Activated naive CD4-positive, alpha-beta T cell treated with anti-CD3 and anti-CD28 coated beads for 36 hours (primary cell): ENCODE results near the gene MYOM3. TPM values are rescaled to one million over a fixed set of nuclear protein-coding genes. Genes with fewer than 3 reads are reported as not detected.

Experiments
- CTCF ChIA-PET: fragments of 350-600 bp; sonication (Branson Sonifier 250); formaldehyde crosslinking; loops from one replicate; lab custom pipeline; 2021; ENCODE audit warnings: antibody characterized with exemption; lab: Charles Lee
- DNase-seq: peaks from one replicate; pipeline ENCODE4 v3.0.0-alpha.2; 2020
- H3K27ac Mint-ChIP-seq: one replicate; pipeline ENCODE4 v1.8.0; 2021; ENCODE audit warnings: mild to moderate bottlenecking, mixed read lengths
- H3K27me3 Mint-ChIP-seq: one replicate; pipeline ENCODE4 v1.8.0; 2021; ENCODE audit warnings: low read depth, mixed read lengths
- H3K36me3 Mint-ChIP-seq: one replicate; pipeline ENCODE4 v1.8.0; 2021; ENCODE audit warnings: low read depth, mixed read lengths
- H3K4me1 Mint-ChIP-seq: one replicate; pipeline ENCODE4 v1.8.0; 2021; ENCODE audit warnings: low read depth, mixed read lengths
- H3K4me3 Mint-ChIP-seq: one replicate; pipeline ENCODE4 v1.8.0; 2021; ENCODE audit warnings: mild to moderate bottlenecking, moderate library complexity, mixed read lengths
- H3K9me3 Mint-ChIP-seq: one replicate; pipeline ENCODE4 v1.8.0; 2021; ENCODE audit warnings: mixed read lengths
- intact Hi-C: fragments of 100-400 bp; cut with micrococcal nuclease; formaldehyde crosslinking; loops from one replicate; pipeline ENCODE4 v1.15.1; 2023
- total RNA-seq, 2 experiments: library from RNA; stranded (reverse); gene quantifications; one replicate each; pipeline ENCODE4 v1.2.3, GENCODE V29; 2021

Gene MYOM3
- total RNA-seq, 2 experiments from 2014 or later: not detected

GRCh38 chr1:24119859-24120756 lies 8.2 kb upstream of the MYOM3 start:
- Mint-ChIP-seq H3K36me3 (no peaks in the 10 kb centered on the region), H3K9me3 (no peaks in the 10 kb centered on the region), H3K27me3 (peaks cover 4% of the 10 kb centered on the region), H3K27ac (no peak overlapping the region), H3K4me1 (no peaks in the 10 kb centered on the region), H3K4me3 (no peak overlapping the region)
- CTCF ChIA-PET: no interaction called here
- no peak for DNase-seq
- intact Hi-C loops: no loop called here

GRCh38 chr1:24119489-24119858 lies 7.5 kb upstream of the MYOM3 start:
- Mint-ChIP-seq H3K4me3 (no peak overlapping the region), H3K36me3 (no peaks in the 10 kb centered on the region), H3K9me3 (no peaks in the 10 kb centered on the region), H3K27ac (no peak overlapping the region), H3K4me1 (no peaks in the 10 kb centered on the region), H3K27me3 (peaks cover 4% of the 10 kb centered on the region)
- CTCF ChIA-PET: no interaction called here
- intact Hi-C loops: no loop called here
- no peak for DNase-seq

GRCh38 chr1:24118410-24119242 lies 6.7 kb upstream of the MYOM3 start:
- Mint-ChIP-seq H3K27ac (no peak overlapping the region), H3K27me3 (peaks cover 7% of the 10 kb centered on the region), H3K4me1 (no peaks in the 10 kb centered on the region), H3K36me3 (no peaks in the 10 kb centered on the region), H3K9me3 (no peaks in the 10 kb centered on the region), H3K4me3 (no peak overlapping the region)
- CTCF ChIA-PET: interaction anchor here (0.6 kb wide), 1 partner anchor 88 kb away, joined by 3 read pairs; no protein-coding TSS in a partner anchor
- no peak for DNase-seq
- intact Hi-C loops: no loop called here

GRCh38 chr1:24117722-24118409 lies 5.9 kb upstream of the MYOM3 start:
- H3K9me3 Mint-ChIP-seq: no peaks in the 10 kb centered on the region
- CTCF ChIA-PET: interaction anchor here (0.6 kb wide), 1 partner anchor 87 kb away, joined by 3 read pairs; no protein-coding TSS in a partner anchor
- peaks cover 13% of the 10 kb centered on the region for H3K27me3 Mint-ChIP-seq

GRCh38 chr1:24117132-24117531 lies 5.2 kb upstream of the MYOM3 start:
- Mint-ChIP-seq H3K4me3 (no peak overlapping the region), H3K27ac (no peak overlapping the region), H3K4me1 (peaks cover 5% of the 10 kb centered on the region), H3K36me3 (no peaks in the 10 kb centered on the region), H3K27me3 (peaks cover 13% of the 10 kb centered on the region), H3K9me3 (no peaks in the 10 kb centered on the region)
- intact Hi-C loops: no loop called here
- no peak for DNase-seq
- CTCF ChIA-PET: no interaction called here

More at GRCh38 chr1:24117722-24118409, 5.9 kb upstream of the MYOM3 start:
- no peak for DNase-seq
- Mint-ChIP-seq H3K4me1 (no peaks in the 10 kb centered on the region), H3K4me3 (no peak overlapping the region), H3K36me3 (no peaks in the 10 kb centered on the region), H3K27ac (no peak overlapping the region)
- intact Hi-C loops: no loop called here

GRCh38 chr1:24114753-24115152 lies 2.8 kb upstream of the MYOM3 start:
- H3K4me1 Mint-ChIP-seq: peaks cover 5% of the 10 kb centered on the region
- H3K4me3 Mint-ChIP-seq: no peak overlapping the region
- CTCF ChIA-PET: interaction anchor here (1.2 to 1.3 kb wide), 2 partner anchors 44 to 83 kb away, joined by 4 to 5 read pairs; no protein-coding TSS in a partner anchor
- H3K36me3 Mint-ChIP-seq: no peaks in the 10 kb centered on the region
- DNase-seq: no peak
- H3K27me3 Mint-ChIP-seq: peaks cover 13% of the 10 kb centered on the region
- H3K27ac Mint-ChIP-seq: no peak overlapping the region
- no peaks in the 10 kb centered on the region for H3K9me3 Mint-ChIP-seq
- intact Hi-C loops: no loop called here

GRCh38 chr1:24113641-24114033 lies 1.7 kb upstream of the MYOM3 start:
- intact Hi-C loops: no loop called here
- Mint-ChIP-seq H3K4me1 (peaks cover 5% of the 10 kb centered on the region), H3K4me3 (no peak overlapping the region), H3K27ac (no peak overlapping the region), H3K9me3 (no peaks in the 10 kb centered on the region), H3K27me3 (peaks cover 13% of the 10 kb centered on the region), H3K36me3 (no peaks in the 10 kb centered on the region)
- CTCF ChIA-PET: interaction anchor here (1.1 to 1.3 kb wide), 2 partner anchors 36 to 43 kb away, joined by 3 to 4 read pairs; no protein-coding TSS in a partner anchor
- no peak for DNase-seq

GRCh38 chr1:24111262-24111995 lies 506 bp downstream of the MYOM3 start:
- Mint-ChIP-seq H3K27me3 (peaks cover 9% of the 10 kb centered on the region), H3K36me3 (no peaks in the 10 kb centered on the region), H3K27ac (no peak overlapping the region), H3K9me3 (no peaks in the 10 kb centered on the region), H3K4me3 (no peak overlapping the region), H3K4me1 (peaks cover 5% of the 10 kb centered on the region)
- intact Hi-C loops: no loop called here
- no peak for DNase-seq
- CTCF ChIA-PET: interaction anchor here (0.6 to 1.7 kb wide), 5 partner anchors 10 to 41 kb away, joined by 3 to 6 read pairs (median 3); no protein-coding TSS in a partner anchor

- Mint-ChIP-seq H3K36me3 (no peaks in the 10 kb centered on the region), H3K27me3 (peaks cover 9% of the 10 kb centered on the region), H3K4me1 (peaks cover 5% of the 10 kb centered on the region), H3K27ac (no peak overlapping the region), H3K9me3 (no peaks in the 10 kb centered on the region), H3K4me3 (no peak overlapping the region)
- intact Hi-C loops: no loop called here
- CTCF ChIA-PET: interaction anchor here (0.6 to 1.7 kb wide), 3 partner anchors 9 to 41 kb away, joined by 3 to 4 read pairs (median 3); no protein-coding TSS in a partner anchor
- no peak for DNase-seq
Observed at GRCh38 chr1:24110642-24111261, 1.2 kb downstream of the MYOM3 start.

GRCh38 chr1:24109686-24110475 lies 2.1 kb downstream of the MYOM3 start:
- no peaks in the 10 kb centered on the region for H3K36me3 Mint-ChIP-seq
- H3K4me1 Mint-ChIP-seq: peaks cover 5% of the 10 kb centered on the region
- CTCF ChIA-PET: no interaction called here
- H3K4me3 Mint-ChIP-seq: no peak overlapping the region
- no peak overlapping the region for H3K27ac Mint-ChIP-seq
- intact Hi-C loops: no loop called here
- no peak for DNase-seq
- peaks cover 9% of the 10 kb centered on the region for H3K27me3 Mint-ChIP-seq
- no peaks in the 10 kb centered on the region for H3K9me3 Mint-ChIP-seq

GRCh38 chr1:24109166-24109483 lies 2.8 kb downstream of the MYOM3 start:
- CTCF ChIA-PET: no interaction called here
- no peak for DNase-seq
- intact Hi-C loops: no loop called here
- H3K4me3 Mint-ChIP-seq: no peak overlapping the region
- H3K4me1 Mint-ChIP-seq: peaks cover 5% of the 10 kb centered on the region
- H3K36me3 Mint-ChIP-seq: no peaks in the 10 kb centered on the region
- H3K9me3 Mint-ChIP-seq: no peaks in the 10 kb centered on the region
- H3K27ac Mint-ChIP-seq: no peak overlapping the region
- peaks cover 9% of the 10 kb centered on the region for H3K27me3 Mint-ChIP-seq
